ENCODE measurements around the gene CRYGB.

The CRYGB gene

GRCh38 chr2:208179028-208179609 is 33.2 kb upstream of the CRYGB start:
- Histone ChIP-seq H3K27ac (ENCODE audit: low read length) (no peak overlapping the region), H3K27me3 (ENCODE audit: control insufficient read depth in 1 of 2, insufficient read depth in 2 of 2, low read length in 2 of 2) (no peaks in the 10 kb centered on the region), H3K36me3 (ENCODE audit: control insufficient read depth in 2 of 2, insufficient read depth in 2 of 2, low read length in 2 of 2) (no peaks in the 10 kb centered on the region), H3K9me3 (ENCODE audit: control insufficient read depth in 2 of 2, low read length in 2 of 2) (no peaks in the 10 kb centered on the region), H3K9ac (ENCODE audit: low read length in 2 of 2) (no peak overlapping the region), H3K4me3 (ENCODE audit: low read length in 2 of 2) (no peak overlapping the region), H3K4me1 (ENCODE audit: control insufficient read depth, insufficient read depth, low read length) (no peaks in the 10 kb centered on the region)

GRCh38 chr2:208175840-208176153 is 29.8 kb upstream of the CRYGB start:
- H3K9ac ChIP-seq (ENCODE audit: low read length in 2 of 2): no peak overlapping the region
- H3K9me3 ChIP-seq (ENCODE audit: control insufficient read depth in 2 of 2, low read length in 2 of 2): no peaks in the 10 kb centered on the region
- H3K4me3 ChIP-seq (ENCODE audit: low read length in 2 of 2): no peak overlapping the region
- no peaks in the 10 kb centered on the region for H3K4me1 ChIP-seq (ENCODE audit: control insufficient read depth, insufficient read depth, low read length)
- no peak overlapping the region for H3K27ac ChIP-seq (ENCODE audit: low read length)
- H3K36me3 ChIP-seq (ENCODE audit: control insufficient read depth in 2 of 2, insufficient read depth in 2 of 2, low read length in 2 of 2): no peaks in the 10 kb centered on the region
- H3K27me3 ChIP-seq (ENCODE audit: control insufficient read depth in 1 of 2, insufficient read depth in 2 of 2, low read length in 2 of 2): peaks cover 0 to under 1% of the 10 kb centered on the region in 2 donors

- H3K4me1 ChIP-seq (ENCODE audit: control insufficient read depth, insufficient read depth, low read length): no peaks in the 10 kb centered on the region
- peaks cover 0 to 3% of the 10 kb centered on the region in 2 donors for H3K27me3 ChIP-seq (ENCODE audit: control insufficient read depth in 1 of 2, insufficient read depth in 2 of 2, low read length in 2 of 2)
- H3K36me3 ChIP-seq (ENCODE audit: control insufficient read depth in 2 of 2, insufficient read depth in 2 of 2, low read length in 2 of 2): no peaks in the 10 kb centered on the region
- no peak overlapping the region for H3K27ac ChIP-seq (ENCODE audit: low read length)
- no peak overlapping the region for H3K4me3 ChIP-seq (ENCODE audit: low read length in 2 of 2)
- no peaks in the 10 kb centered on the region for H3K9me3 ChIP-seq (ENCODE audit: control insufficient read depth in 2 of 2, low read length in 2 of 2)
- H3K9ac ChIP-seq (ENCODE audit: low read length in 2 of 2): no peak overlapping the region
Observed at GRCh38 chr2:208175069-208175839, 29.3 kb upstream of the CRYGB start.

- Histone ChIP-seq H3K4me3 (ENCODE audit: low read length in 2 of 2) (no peak overlapping the region), H3K27me3 (ENCODE audit: control insufficient read depth in 1 of 2, insufficient read depth in 2 of 2, low read length in 2 of 2) (peaks cover 0 to 3% of the 10 kb centered on the region in 2 donors), H3K27ac (ENCODE audit: low read length) (no peak overlapping the region), H3K9me3 (ENCODE audit: control insufficient read depth in 2 of 2, low read length in 2 of 2) (no peaks in the 10 kb centered on the region), H3K9ac (ENCODE audit: low read length in 2 of 2) (no peak overlapping the region), H3K4me1 (ENCODE audit: control insufficient read depth, insufficient read depth, low read length) (no peaks in the 10 kb centered on the region), H3K36me3 (ENCODE audit: control insufficient read depth in 2 of 2, insufficient read depth in 2 of 2, low read length in 2 of 2) (no peaks in the 10 kb centered on the region)
Observed at GRCh38 chr2:208174144-208174543, 28.2 kb upstream of the CRYGB start.

- Histone ChIP-seq H3K9me3 (ENCODE audit: control insufficient read depth in 2 of 2, low read length in 2 of 2) (no peaks in the 10 kb centered on the region), H3K4me3 (ENCODE audit: low read length in 2 of 2) (no peak overlapping the region), H3K36me3 (ENCODE audit: control insufficient read depth in 2 of 2, insufficient read depth in 2 of 2, low read length in 2 of 2) (no peaks in the 10 kb centered on the region), H3K27ac (ENCODE audit: low read length) (no peak overlapping the region), H3K4me1 (ENCODE audit: control insufficient read depth, insufficient read depth, low read length) (no peaks in the 10 kb centered on the region), H3K9ac (ENCODE audit: low read length in 2 of 2) (no peak overlapping the region), H3K27me3 (ENCODE audit: control insufficient read depth in 1 of 2, insufficient read depth in 2 of 2, low read length in 2 of 2) (peaks cover 0 to 3% of the 10 kb centered on the region in 2 donors)
Observed at GRCh38 chr2:208172125-208172524, 26.2 kb upstream of the CRYGB start.

GRCh38 chr2:208164951-208165755 is 19.2 kb upstream of the CRYGB start:
- no peaks in the 10 kb centered on the region for H3K9me3 ChIP-seq (ENCODE audit: control insufficient read depth in 2 of 2, low read length in 2 of 2)
- H3K9ac ChIP-seq (ENCODE audit: low read length in 2 of 2): no peak overlapping the region
- no peak overlapping the region for H3K4me3 ChIP-seq (ENCODE audit: low read length in 2 of 2)
- H3K27ac ChIP-seq (ENCODE audit: low read length): no peak overlapping the region
- H3K36me3 ChIP-seq (ENCODE audit: control insufficient read depth in 2 of 2, insufficient read depth in 2 of 2, low read length in 2 of 2): no peaks in the 10 kb centered on the region
- H3K27me3 ChIP-seq (ENCODE audit: control insufficient read depth in 1 of 2, insufficient read depth in 2 of 2, low read length in 2 of 2): peaks cover 4% of the 10 kb centered on the region in 2 donors
- H3K4me1 ChIP-seq (ENCODE audit: control insufficient read depth, insufficient read depth, low read length): no peaks in the 10 kb centered on the region

- no peak within 1 kb of the TSS for H3K9ac ChIP-seq (ENCODE audit: low read length in 2 of 2)
- H3K4me1 ChIP-seq (ENCODE audit: control insufficient read depth, insufficient read depth, low read length): no peaks in the 10 kb centered on the region
- peaks cover 4% of the 10 kb centered on the region in 2 donors for H3K27me3 ChIP-seq (ENCODE audit: control insufficient read depth in 1 of 2, insufficient read depth in 2 of 2, low read length in 2 of 2)
- no peaks in the 10 kb centered on the region for H3K36me3 ChIP-seq (ENCODE audit: control insufficient read depth in 2 of 2, insufficient read depth in 2 of 2, low read length in 2 of 2)
- H3K9me3 ChIP-seq (ENCODE audit: control insufficient read depth in 2 of 2, low read length in 2 of 2): no peaks in the 10 kb centered on the region
- H3K27ac ChIP-seq (ENCODE audit: low read length): no peak within 1 kb of the TSS
- H3K4me3 ChIP-seq (ENCODE audit: low read length in 2 of 2): no peak within 1 kb of the TSS
Observed at GRCh38 chr2:208163489-208163888, 17.5 kb upstream of the CRYGB start, which contains the start of gene CRYGA. Gene CRYGA, minus strand, starts transcription at chr2:208163589. Its CDS starts 33 bp downstream, at chr2:208163556.

GRCh38 chr2:208156439-208156838 is 10.5 kb upstream of the CRYGB start:
- no peaks in the 10 kb centered on the region for H3K36me3 ChIP-seq (ENCODE audit: control insufficient read depth in 2 of 2, insufficient read depth in 2 of 2, low read length in 2 of 2)
- H3K9ac ChIP-seq (ENCODE audit: low read length in 2 of 2): no peak overlapping the region
- H3K4me1 ChIP-seq (ENCODE audit: control insufficient read depth, insufficient read depth, low read length): no peaks in the 10 kb centered on the region
- no peak overlapping the region for H3K4me3 ChIP-seq (ENCODE audit: low read length in 2 of 2)
- H3K27me3 ChIP-seq (ENCODE audit: control insufficient read depth in 1 of 2, insufficient read depth in 2 of 2, low read length in 2 of 2): no peaks in the 10 kb centered on the region
- H3K27ac ChIP-seq (ENCODE audit: low read length): no peak overlapping the region
- H3K9me3 ChIP-seq (ENCODE audit: control insufficient read depth in 2 of 2, low read length in 2 of 2): no peaks in the 10 kb centered on the region

GRCh38 chr2:208153156-208153555 is 7.2 kb upstream of the CRYGB start:
- no peak overlapping the region for H3K4me3 ChIP-seq (ENCODE audit: low read length in 2 of 2)
- H3K36me3 ChIP-seq (ENCODE audit: control insufficient read depth in 2 of 2, insufficient read depth in 2 of 2, low read length in 2 of 2): no peaks in the 10 kb centered on the region
- H3K4me1 ChIP-seq (ENCODE audit: control insufficient read depth, insufficient read depth, low read length): no peaks in the 10 kb centered on the region
- no peak overlapping the region for H3K9ac ChIP-seq (ENCODE audit: low read length in 2 of 2)
- no peaks in the 10 kb centered on the region for H3K9me3 ChIP-seq (ENCODE audit: control insufficient read depth in 2 of 2, low read length in 2 of 2)
- H3K27me3 ChIP-seq (ENCODE audit: control insufficient read depth in 1 of 2, insufficient read depth in 2 of 2, low read length in 2 of 2): no peaks in the 10 kb centered on the region
- no peak overlapping the region for H3K27ac ChIP-seq (ENCODE audit: low read length)

- Histone ChIP-seq H3K36me3 (ENCODE audit: control insufficient read depth in 2 of 2, insufficient read depth in 2 of 2, low read length in 2 of 2) (no peaks in the 10 kb centered on the region), H3K27me3 (ENCODE audit: control insufficient read depth in 1 of 2, insufficient read depth in 2 of 2, low read length in 2 of 2) (no peaks in the 10 kb centered on the region), H3K9ac (ENCODE audit: low read length in 2 of 2) (no peak overlapping the region), H3K9me3 (ENCODE audit: control insufficient read depth in 2 of 2, low read length in 2 of 2) (no peaks in the 10 kb centered on the region), H3K4me3 (ENCODE audit: low read length in 2 of 2) (no peak overlapping the region), H3K4me1 (ENCODE audit: control insufficient read depth, insufficient read depth, low read length) (no peaks in the 10 kb centered on the region), H3K27ac (ENCODE audit: low read length) (no peak overlapping the region)
Observed at GRCh38 chr2:208150956-208151355, 5.0 kb upstream of the CRYGB start.
